Liver (tissue), 9 donors: Measurements from ENCODE around the gene SAC3D1. TPM values are rescaled to one million over a fixed set of nuclear protein-coding genes. Genes with fewer than 3 reads are reported as not detected.

ENCODE experiments used
- DNase-seq: peaks from one replicate; pipeline ENCODE4 v3.0.0-alpha.2; 2017; ENCODE audit warnings: low spot score
- H3K27ac ChIP-seq, 2 donors: one replicate each; pipeline ENCODE4 v1.7.0; 2013; ENCODE audit warnings: inconsistent platforms in 2 of 2, low read length in 2 of 2, control low read depth in 1 of 2, low read depth in 1 of 2, mild to moderate bottlenecking in 1 of 2
- H3K27me3 ChIP-seq, 4 donors: one replicate each; pipeline versions ENCODE4 v1.6.1 to v1.7.0; 2013; ENCODE audit warnings: low read length in 3 of 4, inconsistent platforms in 1 of 4, mild to moderate bottlenecking in 1 of 4, moderate library complexity in 1 of 4; ENCODE audit not compliant: control insufficient read depth in 4 of 4, insufficient read depth in 4 of 4
- H3K36me3 ChIP-seq, 4 donors: one replicate each; pipeline versions ENCODE4 v1.6.1 to v1.7.0; 2013; ENCODE audit warnings: low read length in 3 of 4, mild to moderate bottlenecking in 3 of 4, low read depth in 1 of 4, moderate library complexity in 1 of 4; ENCODE audit not compliant: control insufficient read depth in 4 of 4, insufficient read depth in 3 of 4
- H3K4me1 ChIP-seq, 4 donors: one replicate each; pipeline versions ENCODE4 v1.6.1 to v1.7.0; 2013; ENCODE audit warnings: low read length in 3 of 4, mild to moderate bottlenecking in 3 of 4, moderate library complexity in 1 of 4; ENCODE audit not compliant: control insufficient read depth in 4 of 4, insufficient read depth in 4 of 4
- H3K4me3 ChIP-seq, 3 donors: one replicate each; pipeline versions ENCODE4 v1.6.1 to v1.7.0; 2013; ENCODE audit warnings: low read length in 3 of 3, control low read depth in 1 of 3, low read depth in 1 of 3, mild to moderate bottlenecking in 1 of 3
- H3K9ac ChIP-seq, 2 donors: one replicate each; pipeline ENCODE4 v1.7.0; 2013; ENCODE audit warnings: low read length in 2 of 2, mild to moderate bottlenecking in 2 of 2, moderate library complexity in 2 of 2, control low read depth in 1 of 2, low read depth in 1 of 2
- H3K9me3 ChIP-seq, 4 donors: one replicate each; pipeline versions ENCODE4 v1.6.1 to v1.7.0; 2013; ENCODE audit warnings: low read length in 3 of 4; ENCODE audit not compliant: control insufficient read depth in 4 of 4
- ATF3 ChIP-seq: IDR thresholded peaks from 2 replicates; pipeline ENCODE4 v1.6.1; 2016; ENCODE audit warnings: antibody characterized with exemption
- CTCF ChIP-seq: fragments of 150-350 bp; IDR thresholded peaks from 2 replicates; pipeline ENCODE4 v1.5.1; 2017; ENCODE audit warnings: improper control_type of control experiment, low read depth, low read length; ENCODE audit not compliant: missing input control
- EGR1 ChIP-seq, 2 donors: IDR thresholded peaks; 2 replicates each; pipeline ENCODE4 v1.6.1; 2016 to 2018; ENCODE audit warnings: antibody characterized with exemption in 2 of 2, low read depth in 2 of 2
- FOXA1 ChIP-seq: IDR thresholded peaks from 2 replicates; pipeline ENCODE4 v1.6.1; 2016; ENCODE audit warnings: antibody characterized with exemption
- FOXA2 ChIP-seq: IDR thresholded peaks from 2 replicates; pipeline ENCODE4 v1.6.1; 2016; ENCODE audit warnings: antibody characterized with exemption
- GABPA ChIP-seq, 2 donors: IDR thresholded peaks in 1 of 2; conservative IDR thresholded peaks in 1 of 2; 2 replicates each; pipeline ENCODE4 v1.6.1; 2016; ENCODE audit warnings: antibody characterized with exemption in 2 of 2, mild to moderate bottlenecking in 1 of 2, moderate library complexity in 1 of 2
- HNF4A ChIP-seq, 2 donors: conservative IDR thresholded peaks; 2 replicates each; pipeline ENCODE4 v1.6.1; 2016; ENCODE audit warnings: antibody characterized with exemption in 2 of 2, mild to moderate bottlenecking in 2 of 2
- HNF4G ChIP-seq: IDR thresholded peaks from 2 replicates; pipeline ENCODE4 v1.6.1; 2016; ENCODE audit warnings: antibody characterized with exemption
- JUND ChIP-seq, 2 donors: IDR thresholded peaks; 2 replicates each; pipeline ENCODE4 v1.6.1; 2016; ENCODE audit warnings: antibody characterized with exemption in 2 of 2
- MAX ChIP-seq: IDR thresholded peaks from 2 replicates; pipeline ENCODE4 v1.6.1; 2016; ENCODE audit warnings: antibody characterized with exemption
- NR2F2 ChIP-seq: IDR thresholded peaks from 2 replicates; pipeline ENCODE4 v1.6.1; 2016; ENCODE audit warnings: antibody characterized with exemption
- RAD21 ChIP-seq, 2 donors: IDR thresholded peaks; 2 replicates each; pipeline ENCODE4 v1.6.1; 2016; ENCODE audit warnings: antibody characterized with exemption in 2 of 2, mild to moderate bottlenecking in 2 of 2
- REST ChIP-seq: IDR thresholded peaks from 2 replicates; pipeline ENCODE4 v1.6.1; 2016; ENCODE audit warnings: antibody characterized with exemption, mild to moderate bottlenecking
- RXRA ChIP-seq, 2 donors: IDR thresholded peaks; 2 replicates each; pipeline ENCODE4 v1.6.1; 2017 to 2018; ENCODE audit warnings: antibody characterized with exemption in 2 of 2, mild to moderate bottlenecking in 1 of 2
- SP1 ChIP-seq: IDR thresholded peaks from 2 replicates; pipeline ENCODE4 v1.6.1; 2018; ENCODE audit warnings: antibody characterized with exemption, mild to moderate bottlenecking
- TAF1 ChIP-seq: conservative IDR thresholded peaks from 2 replicates; pipeline ENCODE4 v1.6.1; 2016; ENCODE audit warnings: antibody characterized with exemption, mild to moderate bottlenecking
- YY1 ChIP-seq: IDR thresholded peaks from 2 replicates; pipeline ENCODE4 v1.6.1; 2016; ENCODE audit warnings: antibody characterized with exemption, mild to moderate bottlenecking
- ZBTB33 ChIP-seq: IDR thresholded peaks from 2 replicates; pipeline ENCODE4 v1.6.1; 2016; ENCODE audit warnings: antibody characterized with exemption
- WGBS: extraction: QIAGEN DNeasy Blood & Tissue Kit; methylation state at CpG from one replicate; pipeline ENCODE4 v1.1.7; 2013; 5-methylcytosine and 5-hydroxymethylcytosine counted together
- polyA plus RNA-seq, 2 donors: library from polyadenylated mRNA; stranded (reverse) in 1 of 2; unstranded in 1 of 2; fragments of 200-250 nt in 1 of 2; fragments of >200 nt in 1 of 2; fragmentation: Nextera tagmentation in 1 of 2; extraction: Ambion mirVana in 1 of 2; gene quantifications; one replicate each; pipeline versions ENCODE4 v1.2.1 to v1.2.3, GENCODE V29; 2013 to 2015
- total RNA-seq, 2 donors: library from RNA; depleted of rRNA; stranded (reverse); fragments of >200 nt; gene quantifications; one replicate each; pipeline ENCODE4 v1.2.3, GENCODE V29; 2014
- donor health status: healthy.
- donor health status: healthy.
- donor health status: healthy.
- donor health status: healthy.
- donor health status: healthy.

SAC3D1 gene
- total and polyA plus RNA-seq, 4 donors, result 3.8 to 7.9 (median 6.8) TPM

GRCh38 chr11:65066315-65066714 is 25.3 kb downstream of the SAC3D1 start:
- Histone ChIP-seq H3K36me3 (no peaks in the 10 kb centered on the region), H3K4me3 (no peak overlapping the region), H3K9ac (no peak overlapping the region), H3K9me3 (no peaks in the 10 kb centered on the region), H3K27me3 (no peaks in the 10 kb centered on the region), H3K4me1 (no peaks in the 10 kb centered on the region), H3K27ac (no peak overlapping the region)
- no peak for DNase-seq
- TF ChIP-seq HNF4G, result no peak
- no peak for TF ChIP-seq RAD21 (IDR thresholded peaks at IDR 0.05)
- TF ChIP-seq FOXA1, result no peak
- TF ChIP-seq TAF1, result no peak
- TF ChIP-seq EGR1 (IDR thresholded peaks at IDR 0.05; ENCODE audit: low read depth in 2 of 2), result no peak
- no peak for TF ChIP-seq CTCF
- no peak for TF ChIP-seq SP1
- no peak for TF ChIP-seq HNF4A (conservative IDR thresholded peaks at IDR 0.05)
- no peak for TF ChIP-seq FOXA2
- no peak for TF ChIP-seq REST
- TF ChIP-seq JUND (IDR thresholded peaks at IDR 0.05), result no peak
- TF ChIP-seq MAX, result no peak
- no peak for TF ChIP-seq NR2F2
- TF ChIP-seq GABPA (IDR thresholded peaks at IDR 0.05 in 1 of 2, conservative IDR thresholded peaks at IDR 0.05 in 1 of 2), result no peak
- TF ChIP-seq ATF3, result no peak
- no peak for TF ChIP-seq YY1
- WGBS, result 91% methylated on average over 11 of the region's 11 CpGs

- 95% methylated on average over 4 of the region's 4 CpGs for WGBS
- no peaks in the 10 kb centered on the region for H3K4me1 ChIP-seq
- H3K9me3 ChIP-seq, result no peaks in the 10 kb centered on the region
- H3K36me3 ChIP-seq, result no peaks in the 10 kb centered on the region
- H3K27me3 ChIP-seq, result no peaks in the 10 kb centered on the region
- H3K27ac ChIP-seq, result no peak overlapping the region
- H3K9ac ChIP-seq, result no peak overlapping the region
- no peak for DNase-seq
- H3K4me3 ChIP-seq, result no peak overlapping the region
- TF ChIP-seq REST (no peak), SP1 (no peak), RAD21 (IDR thresholded peaks at IDR 0.05) (no peak), EGR1 (IDR thresholded peaks at IDR 0.05; ENCODE audit: low read depth in 2 of 2) (no peak), HNF4G (no peak), FOXA2 (no peak), JUND (IDR thresholded peaks at IDR 0.05) (no peak), CTCF (no peak), RXRA (IDR thresholded peaks at IDR 0.05) (no peak), ATF3 (no peak), FOXA1 (no peak), ZBTB33 (no peak), NR2F2 (no peak)
Measured at GRCh38 chr11:65066805-65067291, 25.8 kb downstream of the SAC3D1 start.
